DMS53 treated with DMSO at 0.1 percent for 48 hours (cell line): ENCODE measurements around the gene CKS1B.
"Not testable (repeated sequence)": the region's sequence is repeated elsewhere in the genome, so short reads cannot be mapped to it uniquely, and the experiment has no call there.

ENCODE experiments used
- DNase-seq: peaks from one replicate; lab custom pipeline; 2025; ENCODE audit not compliant: unreplicated experiment; lab: John Stamatoyannopoulos, UW

Gene CKS1B

DNA sequence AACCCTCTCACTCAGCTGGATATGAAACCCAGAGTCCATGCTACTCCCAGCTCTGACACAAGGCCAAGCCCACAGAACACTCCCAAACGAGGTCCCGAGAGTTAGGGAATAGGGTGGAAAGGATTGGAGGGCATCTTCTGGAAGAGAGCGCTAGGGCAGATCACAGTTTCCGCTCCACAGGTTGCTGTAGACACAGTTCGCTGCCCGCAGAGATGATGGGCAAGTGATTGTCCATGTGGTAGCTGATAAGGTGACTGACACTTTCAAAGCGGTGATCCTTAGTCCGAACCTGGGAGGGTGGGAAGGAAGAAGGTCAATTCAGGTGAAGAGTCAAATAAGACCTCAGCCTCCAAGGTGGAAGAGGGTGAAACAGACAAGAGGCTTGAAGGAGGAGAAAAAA is 10.8 kb upstream of the CKS1B start:
- DNase-seq: no peak

DNA sequence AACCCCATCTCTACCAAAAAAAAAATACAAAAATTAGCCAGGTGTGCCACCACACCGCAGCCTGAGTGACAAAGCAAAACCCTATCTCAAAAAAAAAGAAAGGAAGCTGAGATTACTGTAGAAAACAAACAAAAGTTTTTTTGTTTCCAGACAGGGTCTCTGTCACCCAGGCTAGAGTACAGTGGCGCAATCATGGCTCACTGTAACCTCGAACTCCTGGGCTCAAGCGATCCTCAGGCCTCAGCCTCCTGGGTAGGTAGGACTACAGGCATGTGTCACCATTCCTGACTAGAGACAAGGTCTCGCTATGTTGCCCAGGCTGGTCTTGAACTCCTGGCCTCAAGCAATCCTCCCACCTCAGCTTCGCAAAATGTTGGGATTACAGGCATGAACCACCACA is 10.1 kb upstream of the CKS1B start:
- no peak for DNase-seq

DNA sequence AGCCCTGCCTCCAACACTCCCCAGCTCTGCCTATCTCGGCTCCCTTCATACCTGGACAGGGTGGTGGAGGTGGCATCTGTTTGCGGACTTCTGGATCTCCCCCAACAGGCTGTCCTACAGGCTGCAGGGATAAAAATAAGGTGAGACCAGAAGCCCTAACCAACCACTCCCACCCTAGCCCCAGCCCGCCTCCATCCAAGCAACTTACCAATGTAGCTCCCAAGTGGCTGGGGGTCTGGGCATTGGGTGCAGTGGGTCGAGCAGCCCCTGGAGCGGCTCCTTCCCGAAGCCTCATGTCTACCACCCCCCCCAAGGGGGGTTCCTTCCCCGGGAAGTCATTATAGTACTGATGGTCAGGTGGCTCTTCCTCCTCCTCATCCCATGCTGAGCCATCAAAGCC is 8.4 kb upstream of the CKS1B start:
- DNase-seq: no peak

DNA sequence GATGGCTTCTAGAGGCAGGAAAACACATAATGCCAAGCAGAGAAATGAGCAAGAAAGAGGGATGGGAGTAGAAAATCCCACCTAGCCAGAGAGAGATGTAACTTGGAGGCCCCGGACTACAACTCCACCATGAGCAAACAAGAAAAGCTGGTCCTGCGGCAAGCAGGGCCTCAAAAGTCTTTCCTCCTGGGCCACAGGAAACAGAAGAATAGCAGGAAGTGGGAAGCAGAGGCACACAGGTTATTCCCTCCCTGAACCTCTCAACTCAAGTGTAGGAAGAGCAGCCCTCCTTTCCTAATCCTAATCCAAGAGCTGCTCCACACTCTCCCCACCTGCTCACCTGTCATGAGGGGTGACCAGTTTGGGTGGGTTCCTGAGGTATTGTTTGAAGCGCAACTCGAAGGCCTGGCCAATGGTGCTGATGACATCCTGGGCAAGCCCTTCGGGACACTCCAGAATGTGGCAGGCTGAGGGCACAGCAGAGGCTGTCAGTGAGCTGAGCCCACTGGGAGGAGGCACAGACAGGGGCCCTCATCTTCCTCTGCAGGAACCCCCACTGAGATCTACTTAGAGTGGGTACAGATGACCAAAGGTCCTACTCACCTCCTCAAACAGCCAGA is 7.0 kb upstream of the CKS1B start:
- DNase-seq: no peak

DNA sequence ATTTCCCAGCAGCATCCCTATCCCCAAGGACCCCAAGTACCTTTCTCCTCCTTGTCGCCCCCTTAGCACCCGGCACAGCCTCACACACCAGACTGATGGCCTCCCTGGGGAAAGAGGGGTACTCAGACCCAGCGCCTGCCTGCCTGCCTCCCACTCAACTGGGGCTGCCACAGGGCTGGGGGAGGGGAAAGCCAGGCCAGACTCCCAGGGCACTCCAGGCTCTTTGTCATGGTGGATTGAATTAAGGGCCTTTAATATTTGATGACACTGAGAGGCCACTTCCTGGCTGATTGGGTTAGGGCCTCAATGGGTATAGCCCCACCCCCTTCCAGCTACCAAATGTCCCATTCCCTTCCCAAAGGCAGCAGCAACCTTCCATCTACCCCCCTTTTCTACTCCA is 5.8 kb upstream of the CKS1B start:
- no peak for DNase-seq

DNA sequence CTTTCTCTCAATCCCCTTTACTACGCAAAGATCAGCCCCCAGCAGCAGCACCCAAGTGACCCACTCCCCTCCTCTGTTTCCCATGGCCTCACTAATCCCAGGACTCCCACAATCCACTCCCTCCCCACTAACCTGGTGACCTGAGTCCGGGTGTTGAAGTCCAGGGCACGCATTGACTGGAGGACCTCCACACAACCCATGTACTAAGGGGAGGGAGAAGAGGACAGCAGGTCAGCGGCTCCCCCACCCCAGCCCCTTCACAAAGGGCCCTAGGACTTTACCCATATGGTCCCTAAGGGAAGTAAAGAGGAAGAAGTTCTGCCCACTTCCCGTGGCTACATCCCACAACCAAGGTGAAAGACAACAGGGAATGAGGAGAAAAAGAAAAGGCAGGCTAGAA is 5.2 kb upstream of the CKS1B start:
- no peak for DNase-seq

DNA sequence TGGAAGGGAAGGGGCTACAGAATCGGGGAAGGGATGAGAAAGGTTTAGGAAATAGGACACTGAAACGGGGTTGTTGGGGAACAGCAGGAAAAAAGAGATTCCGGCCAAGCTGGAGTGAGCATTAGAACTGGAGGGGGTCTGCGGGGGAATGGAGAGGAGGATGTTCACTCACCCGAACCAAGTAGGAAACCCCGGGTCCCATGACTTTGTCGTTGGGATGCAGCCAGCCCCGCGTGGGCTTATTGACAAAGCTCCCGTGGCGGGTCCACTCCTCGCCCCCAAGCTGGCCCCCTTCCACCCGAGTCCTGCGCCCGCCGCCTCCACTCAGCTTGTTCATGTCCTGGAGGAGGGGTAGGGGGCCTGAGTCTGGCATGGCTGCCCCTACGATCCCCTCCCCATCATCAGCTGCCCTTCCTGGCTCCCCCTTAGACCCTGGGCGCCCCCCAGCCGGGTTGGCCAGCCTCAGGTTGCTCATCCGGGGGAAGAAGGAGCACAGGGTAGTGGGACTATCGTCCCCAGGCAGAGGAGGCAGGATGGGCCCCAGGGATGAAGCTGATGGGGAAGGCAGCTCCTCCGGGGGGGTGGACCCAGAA is 4.5 kb upstream of the CKS1B start:
- DNase-seq: no peak

DNA sequence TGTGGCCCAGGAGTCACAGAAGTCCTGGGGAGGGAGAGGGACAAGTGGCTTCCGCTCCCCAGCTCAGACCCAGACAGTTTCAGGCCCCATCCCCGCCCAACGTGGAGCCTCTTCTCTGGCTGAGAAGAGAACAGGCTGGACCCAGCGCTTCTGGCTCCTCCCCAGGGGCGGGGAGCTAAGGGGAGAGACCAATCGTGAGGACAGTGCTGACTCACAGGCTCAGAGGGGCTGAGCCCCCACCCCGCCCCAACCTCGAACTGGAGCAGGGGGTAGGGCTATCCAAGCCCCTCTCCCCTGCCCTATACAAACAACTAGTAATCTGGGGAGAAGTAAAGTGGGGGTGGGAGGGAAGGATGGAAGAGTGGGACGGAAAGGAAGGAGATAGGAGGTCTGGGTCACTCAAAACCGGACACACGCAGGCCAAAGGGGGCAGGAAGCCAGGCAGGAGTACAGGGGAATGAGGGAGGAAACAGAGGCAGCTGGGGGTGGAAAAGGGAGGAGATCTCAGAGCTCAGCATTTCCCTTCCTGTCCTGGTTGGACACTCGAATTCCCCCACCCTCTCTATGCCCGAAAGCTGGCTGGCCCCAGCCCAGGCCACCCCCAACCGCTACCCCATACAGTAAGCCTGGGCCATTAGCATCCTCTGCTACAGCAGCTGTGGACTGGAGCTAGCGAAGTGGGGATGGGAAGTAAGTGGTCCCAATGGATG is 3.7 kb upstream of the CKS1B start, which contains the start of gene SHC1:
Gene SHC1, minus strand, starts transcription at position 117 of the 710 bp plus-strand sequence. CDS start 221 bp downstream, outside the sequence.
- no peak for DNase-seq

DNA sequence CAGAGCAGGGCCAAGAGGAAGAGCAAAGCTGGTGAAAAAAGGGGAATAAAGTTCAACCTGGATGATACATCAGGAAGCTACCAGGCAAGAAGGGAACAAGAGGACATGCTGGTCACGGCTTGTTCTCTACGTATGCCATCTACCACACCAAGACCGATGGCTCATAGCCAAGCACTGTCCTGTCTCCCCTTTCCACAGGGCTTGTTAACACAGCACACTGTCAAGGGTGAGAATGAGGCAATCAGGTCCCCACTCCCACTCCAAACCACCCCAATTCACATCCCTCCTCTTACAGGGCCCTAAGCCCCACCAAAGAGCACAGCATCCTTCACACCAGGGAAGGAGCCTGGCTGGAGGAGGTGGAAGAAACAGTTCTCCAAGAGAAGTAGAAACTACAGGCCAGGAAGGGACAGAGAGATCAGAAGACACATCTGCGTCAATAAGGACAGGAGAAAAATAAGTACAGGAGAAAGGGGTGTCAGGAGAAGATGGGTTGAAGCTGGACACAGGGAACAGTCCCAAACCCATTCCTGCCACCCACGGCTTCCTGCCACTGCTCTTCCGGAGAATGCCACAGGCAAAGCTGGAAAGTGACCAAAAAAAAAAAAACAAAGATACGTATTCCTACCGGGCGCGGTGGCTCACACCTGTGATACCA is 3.0 kb upstream of the CKS1B start:
- no peak for DNase-seq

DNA sequence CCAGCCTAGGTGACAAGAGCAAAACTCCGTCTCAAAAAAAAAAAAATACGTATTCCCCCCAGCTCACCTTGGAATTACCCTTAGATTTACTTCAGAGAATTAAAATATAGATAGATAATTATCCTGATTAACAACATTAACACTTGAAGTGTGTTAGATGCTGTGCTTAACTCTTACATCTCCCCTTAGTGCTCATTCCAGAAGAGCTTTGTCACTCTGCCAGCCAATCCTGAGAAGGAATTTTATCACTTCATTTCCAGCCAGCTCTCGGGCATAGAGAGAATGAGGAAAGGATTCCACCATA is 2.3 kb upstream of the CKS1B start:
- no peak for DNase-seq

DNA sequence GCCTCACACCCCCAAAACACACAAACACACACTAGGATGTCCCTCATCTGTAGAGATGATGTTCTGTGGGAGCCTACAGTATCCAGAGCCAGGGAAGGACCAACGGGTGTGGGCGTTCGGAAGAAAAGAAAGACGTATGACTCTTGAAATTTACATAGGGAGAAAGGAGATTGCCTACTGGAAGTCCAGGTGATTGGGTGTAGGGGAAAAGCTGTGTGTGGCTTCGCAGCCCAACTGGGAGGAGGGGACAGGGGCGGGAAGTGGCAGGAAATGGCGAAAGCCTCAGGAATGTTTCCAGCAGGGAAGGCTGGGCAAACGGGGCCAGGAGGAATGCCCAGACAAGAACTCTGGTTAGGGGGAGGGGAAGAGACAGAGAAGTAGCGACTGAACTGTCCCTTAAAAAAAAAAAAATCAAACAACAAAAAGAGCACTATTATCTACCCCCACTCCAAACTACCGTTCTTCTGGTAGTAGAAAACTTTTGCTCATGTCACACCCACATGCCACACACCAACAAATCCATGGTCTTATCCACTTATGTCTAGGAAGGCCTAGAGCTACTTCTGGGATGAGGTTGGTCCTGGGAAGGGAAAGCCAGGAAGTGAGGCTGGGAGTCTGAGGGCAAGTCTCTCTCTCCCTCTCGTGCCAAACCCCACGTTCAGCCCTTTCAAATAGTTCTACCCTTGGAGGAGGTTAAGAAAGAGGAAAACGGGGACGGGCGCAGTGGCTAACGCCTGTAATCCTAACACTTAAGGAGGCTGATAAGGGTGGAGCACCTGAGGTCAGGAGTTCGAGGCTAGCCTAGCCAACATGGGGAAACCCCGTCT is 1.8 kb upstream of the CKS1B start:
- DNase-seq: no peak

DNA sequence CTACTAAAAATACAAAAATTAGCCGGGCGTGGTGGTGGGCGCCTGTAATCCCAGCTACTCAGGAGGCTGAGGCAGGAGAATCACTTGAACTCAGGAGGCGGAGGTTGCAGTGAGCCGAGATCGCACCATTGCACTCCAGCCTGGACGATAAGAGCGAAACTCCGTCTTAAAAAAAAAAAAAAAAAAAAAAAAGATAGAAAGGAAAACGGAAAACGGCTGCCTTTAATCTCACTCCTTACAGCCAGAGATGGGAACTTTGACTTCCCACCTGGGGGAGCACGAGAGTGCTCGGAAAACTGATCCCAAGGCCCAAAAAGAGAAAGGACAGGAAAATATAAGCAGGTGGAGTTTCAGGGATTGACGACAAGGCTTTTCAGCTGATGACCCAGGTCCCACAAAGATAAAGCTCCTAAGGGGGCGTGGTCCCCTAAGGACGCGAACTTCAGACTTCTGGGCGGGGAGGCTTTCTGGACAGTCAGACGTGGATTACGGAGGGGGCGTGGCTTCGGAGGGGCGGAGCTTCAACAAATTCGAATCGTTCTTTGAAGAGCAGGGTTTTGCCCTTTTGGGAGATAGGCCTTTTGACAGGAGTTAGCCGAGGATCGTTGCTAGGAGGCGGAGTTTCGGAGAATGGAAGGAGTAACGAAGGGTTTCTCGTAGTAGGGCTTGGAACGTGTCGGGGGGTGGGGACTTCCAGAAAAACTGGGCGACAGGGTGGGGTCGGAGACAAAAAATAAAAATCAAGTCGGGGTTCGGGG is 958 bp upstream of the CKS1B start:
- peak; percentile 85 for DNase-seq

DNA sequence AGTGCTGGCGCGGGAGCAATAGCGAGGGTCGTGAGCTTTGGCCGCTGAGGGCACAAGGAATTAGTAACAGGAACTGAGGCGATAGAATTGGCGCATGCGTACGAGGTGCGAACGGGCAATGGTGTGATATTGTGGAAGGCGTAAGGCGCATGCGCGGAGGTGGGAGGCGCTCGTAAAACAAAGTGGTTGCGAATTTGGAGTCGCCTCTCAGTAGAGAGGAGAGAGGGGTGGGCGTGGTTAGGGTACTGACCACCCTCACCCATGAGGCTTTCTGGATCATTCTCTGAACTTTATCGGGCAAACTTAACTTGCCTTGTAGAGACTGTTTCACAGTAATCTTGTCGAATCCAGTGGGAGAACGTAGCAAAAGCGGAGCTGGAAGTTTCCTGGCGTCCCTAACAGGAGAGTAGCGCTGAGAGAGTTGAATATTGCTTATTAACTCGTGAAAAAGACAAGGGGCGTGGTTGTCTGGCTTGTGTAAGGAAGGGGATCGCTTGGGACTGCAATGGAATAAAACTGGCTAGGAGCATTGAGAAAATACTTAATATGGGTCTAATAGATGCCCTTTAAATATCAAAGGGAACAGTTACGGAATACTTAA is 427 bp downstream of the CKS1B start:
- DNase-seq: peak; percentile 94

DNA sequence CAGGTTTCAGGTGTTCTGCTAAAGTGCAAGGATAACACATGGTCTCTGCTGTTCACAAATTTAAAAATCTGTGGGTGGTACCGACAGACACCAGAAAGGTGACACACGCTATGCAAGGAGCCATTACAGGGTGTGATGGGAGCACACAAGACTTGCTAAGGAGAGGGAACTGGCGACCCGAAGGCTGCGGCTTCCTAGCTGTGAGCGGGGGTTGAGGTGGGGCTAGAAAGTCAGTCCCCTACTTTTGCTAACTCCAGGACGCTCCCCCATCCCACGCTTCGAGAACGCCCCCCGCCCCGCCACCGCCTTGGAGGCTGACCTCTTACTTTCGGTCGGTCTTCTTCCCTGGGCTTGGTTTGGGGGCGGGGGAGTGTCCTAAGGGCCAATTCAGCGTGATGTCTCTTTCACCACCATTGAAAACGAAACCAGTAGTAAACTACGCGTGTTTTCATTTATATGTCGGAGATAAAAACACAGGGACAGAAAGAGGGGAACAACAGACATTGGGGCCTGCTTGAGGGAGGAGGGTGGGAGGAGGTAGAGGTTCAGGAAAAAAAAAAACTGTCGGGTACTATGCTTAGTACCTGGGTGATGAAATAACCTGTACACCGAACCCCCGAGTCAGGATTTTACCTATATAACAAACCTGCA is 1.1 kb downstream of the CKS1B start:
- DNase-seq: no peak

DNA sequence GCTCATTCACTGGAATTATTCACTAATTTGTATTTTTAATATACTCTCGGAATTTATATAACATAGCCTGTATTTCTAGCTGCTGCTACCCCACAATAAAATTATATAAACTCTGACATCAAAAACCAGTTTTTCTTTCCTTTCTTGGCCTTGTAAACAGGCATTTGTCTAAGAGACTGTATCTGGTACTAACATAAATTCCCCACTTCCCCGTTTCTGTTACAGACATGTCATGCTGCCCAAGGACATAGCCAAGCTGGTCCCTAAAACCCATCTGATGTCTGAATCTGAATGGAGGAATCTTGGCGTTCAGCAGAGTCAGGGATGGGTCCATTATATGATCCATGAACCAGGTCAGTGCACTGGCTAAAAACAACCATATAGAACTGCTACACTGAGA is 3.3 kb downstream of the CKS1B start:
- not testable (repeated sequence) for DNase-seq

DNA sequence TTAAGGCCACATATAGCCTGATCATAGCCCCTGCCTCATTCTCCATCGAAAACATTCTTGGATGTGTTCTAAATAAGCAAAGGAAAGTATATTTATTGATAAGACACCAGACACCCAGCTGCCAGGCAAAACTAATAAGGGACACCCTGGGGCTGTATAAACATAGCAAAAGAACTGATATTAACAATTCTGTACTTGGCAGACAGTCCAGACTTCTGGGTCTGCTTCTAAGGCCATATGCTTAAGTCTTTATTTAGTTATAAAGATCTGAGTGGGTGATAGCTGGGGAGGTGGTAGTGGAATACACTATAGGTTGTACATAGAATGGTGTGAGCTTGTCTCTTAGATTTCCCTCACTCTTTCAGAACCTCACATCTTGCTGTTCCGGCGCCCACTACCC is 3.9 kb downstream of the CKS1B start:
- DNase-seq: no peak

DNA sequence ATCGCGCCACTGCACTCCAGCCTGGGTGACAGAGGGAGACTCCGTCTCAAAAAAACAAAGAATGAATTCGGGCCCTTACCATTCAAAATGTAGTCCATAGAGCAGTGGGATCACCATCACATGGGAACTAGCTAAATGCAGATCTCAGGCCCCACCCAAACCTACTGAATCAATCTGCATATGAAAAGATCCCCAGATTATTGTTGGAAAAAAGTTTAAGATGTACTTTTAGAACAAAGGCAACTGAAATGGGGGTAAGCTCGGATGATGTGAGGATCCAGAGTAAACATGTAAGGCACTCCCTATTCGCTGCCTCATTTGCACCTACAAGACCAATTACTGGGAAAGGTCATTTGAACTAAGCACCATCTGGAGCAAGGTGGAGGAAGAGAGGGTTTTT is 7.9 kb downstream of the CKS1B start:
- no peak for DNase-seq

DNA sequence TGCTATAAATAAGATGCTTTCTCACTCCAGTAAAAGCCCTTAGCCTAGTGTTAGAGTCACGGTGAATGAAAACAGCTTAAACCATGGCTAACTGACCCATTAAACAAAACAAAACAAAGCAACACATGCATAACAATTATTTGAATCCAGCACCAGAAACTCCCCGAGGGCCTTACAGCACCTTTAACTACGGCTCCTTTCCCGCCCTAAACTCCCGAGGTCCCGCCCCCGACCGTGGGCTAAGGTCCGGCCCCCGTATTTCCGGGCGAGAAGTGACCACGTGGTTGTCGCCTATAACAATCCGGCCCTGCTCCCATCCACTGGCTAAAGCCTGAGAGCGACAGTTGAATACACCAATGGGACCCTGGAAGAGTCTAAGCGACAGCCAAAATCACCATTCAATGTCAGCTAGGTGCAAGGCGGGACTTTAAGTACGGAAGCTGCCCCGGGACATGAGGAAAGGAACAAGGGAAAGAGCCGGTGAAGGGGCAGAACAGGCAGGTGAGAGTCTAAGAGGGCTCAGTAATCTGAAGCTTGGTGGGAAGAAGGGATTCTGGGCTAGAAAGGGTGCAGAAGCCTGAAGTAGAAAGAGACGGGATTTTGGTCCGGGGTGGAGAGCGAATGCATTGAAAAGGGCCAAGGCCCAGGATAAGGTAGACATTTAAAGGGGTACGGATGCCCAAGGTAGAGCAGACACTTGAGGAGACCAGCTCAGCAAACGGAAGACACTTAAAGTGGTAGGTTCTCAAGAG is 8.6 kb downstream of the CKS1B start, which contains the start of gene FLAD1:
Gene FLAD1, plus strand, starts transcription at position 448 of the 752 bp plus-strand sequence. CDS start 351 bp downstream, outside the sequence.
- DNase-seq: peak; percentile 99
